ENCODE results near the gene HHAT.

HHAT gene

DNA sequence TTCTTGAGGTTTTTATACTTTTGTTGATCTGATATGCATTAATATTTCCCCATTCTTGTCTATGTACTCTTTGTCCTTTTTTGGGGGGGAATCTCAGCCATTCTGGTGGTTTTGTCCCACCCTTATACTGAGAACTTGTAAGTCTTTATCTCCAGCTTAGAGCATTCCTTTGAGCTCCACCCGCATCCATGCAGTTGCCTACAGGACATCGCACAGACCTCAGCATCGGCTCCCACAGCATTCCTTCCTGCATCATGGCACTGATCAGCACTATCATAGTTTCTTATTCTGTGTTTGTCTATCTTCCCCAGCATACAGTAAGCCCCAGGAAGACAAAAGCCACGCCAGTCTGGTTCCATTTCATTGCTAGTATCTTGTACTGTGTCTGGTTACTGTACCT, 33.0 kb downstream of the HHAT start:
- DNase-seq = no peak

DNA sequence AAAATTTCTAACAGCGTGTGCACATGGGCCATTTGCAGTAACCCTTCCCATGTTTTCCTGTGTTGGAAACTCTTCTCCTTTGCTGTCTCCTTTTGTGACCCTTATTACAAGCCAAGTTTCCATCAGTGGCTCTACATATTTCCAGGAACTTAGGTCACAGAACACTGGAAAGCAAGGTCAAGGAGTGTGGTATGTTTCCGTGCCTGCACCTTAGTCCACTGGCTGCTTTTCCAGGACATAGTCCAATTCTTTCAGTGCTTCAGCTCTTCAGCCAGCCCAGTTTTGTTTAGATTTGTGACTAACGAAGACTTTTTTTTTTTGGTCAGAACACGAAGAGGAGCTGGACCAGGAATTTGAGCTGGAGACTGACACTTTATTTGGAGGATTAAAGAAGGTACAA, 33.8 kb downstream of the HHAT start:
- DNase-seq = no peak

- no peak for DNase-seq
Measured at GRCh38 chr1:210363119-210363518, 34.4 kb downstream of the HHAT start.

- DNase-seq = no peak
Measured at GRCh38 chr1:210364479-210364878, 35.8 kb downstream of the HHAT start.

DNA sequence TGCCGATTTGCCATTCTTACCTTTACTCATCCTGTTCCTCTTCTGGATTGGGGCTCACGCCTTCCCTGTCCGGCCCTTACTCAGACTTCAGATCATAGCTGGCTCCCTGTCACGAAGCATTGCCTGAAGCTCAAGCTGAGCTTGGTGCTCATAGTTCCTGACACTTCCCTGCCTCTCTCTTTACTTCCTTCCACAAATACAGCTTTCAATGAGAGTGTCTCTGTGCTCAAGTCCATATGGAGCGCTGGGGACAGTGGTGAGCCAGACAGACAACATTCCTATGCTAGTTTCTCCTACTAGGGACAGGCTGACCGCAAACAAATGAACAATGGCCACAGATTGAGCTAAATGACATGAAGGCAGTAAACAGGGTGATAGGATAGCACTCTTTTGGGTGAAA, 38.1 kb downstream of the HHAT start:
- no peak for DNase-seq

GRCh38 chr1:210367566-210367965, 38.9 kb downstream of the HHAT start:
- no peak for DNase-seq

GRCh38 chr1:210369425-210369824, 40.7 kb downstream of the HHAT start:
- no peak for DNase-seq

GRCh38 chr1:210371916-210372315, 43.2 kb downstream of the HHAT start:
- DNase-seq = no peak

DNA sequence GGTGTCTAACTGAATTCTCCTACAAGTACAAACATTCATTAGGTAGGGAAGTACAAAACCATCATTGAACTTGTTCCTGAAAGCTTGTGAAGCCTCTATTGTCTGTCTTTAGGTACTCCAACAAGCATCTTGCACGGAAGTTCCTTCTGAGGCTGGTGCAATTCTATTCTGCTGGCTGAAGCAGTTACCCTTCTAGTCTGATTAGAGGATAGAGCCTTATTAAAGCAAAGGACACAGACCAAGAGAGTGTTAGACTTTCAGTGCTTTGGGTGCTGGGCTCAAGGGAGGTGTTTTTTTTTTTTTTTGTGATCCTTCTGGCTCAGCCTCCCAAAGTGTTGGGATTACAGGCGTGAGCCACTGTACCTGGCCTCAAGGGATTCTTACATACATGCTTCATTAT, 43.8 kb downstream of the HHAT start:
- peak; percentile 2 for DNase-seq

GRCh38 chr1:210372931-210373627, 44.4 kb downstream of the HHAT start:
- DNase-seq = peak; percentile 1

GRCh38 chr1:210373628-210373877, 44.9 kb downstream of the HHAT start:
- peak; percentile 87 for DNase-seq

- peak; percentile 37 for DNase-seq
Measured at GRCh38 chr1:210373878-210374599, 45.3 kb downstream of the HHAT start.

- DNase-seq = no peak
Measured at GRCh38 chr1:210374600-210374953, 45.9 kb downstream of the HHAT start.

- DNase-seq = no peak
Measured at GRCh38 chr1:210376836-210377372, 48.2 kb downstream of the HHAT start.

GRCh38 chr1:210377731-210378333, 49.1 kb downstream of the HHAT start:
- no peak for DNase-seq

DNA sequence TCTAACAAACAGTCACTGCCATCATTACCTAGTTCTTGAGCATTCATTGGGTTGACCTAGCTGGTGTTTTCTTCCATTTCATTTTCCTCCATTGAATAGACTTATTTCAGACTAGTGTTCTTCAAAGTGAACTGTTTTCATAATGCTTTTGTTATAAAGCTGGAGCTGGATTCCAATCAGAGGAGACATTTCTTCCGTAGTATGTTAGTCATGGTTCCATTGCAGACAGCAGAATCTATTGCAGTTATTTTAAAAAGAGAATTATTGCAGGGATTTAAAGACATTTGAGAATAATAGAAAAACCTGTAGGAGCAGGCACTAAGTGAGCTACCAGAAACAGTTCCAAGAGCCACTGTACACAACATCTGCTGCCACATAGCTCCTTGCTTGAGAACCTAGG, 50.0 kb downstream of the HHAT start:
- no peak for DNase-seq

GRCh38 chr1:210381934-210382333, 53.2 kb downstream of the HHAT start:
- DNase-seq = no peak

DNA sequence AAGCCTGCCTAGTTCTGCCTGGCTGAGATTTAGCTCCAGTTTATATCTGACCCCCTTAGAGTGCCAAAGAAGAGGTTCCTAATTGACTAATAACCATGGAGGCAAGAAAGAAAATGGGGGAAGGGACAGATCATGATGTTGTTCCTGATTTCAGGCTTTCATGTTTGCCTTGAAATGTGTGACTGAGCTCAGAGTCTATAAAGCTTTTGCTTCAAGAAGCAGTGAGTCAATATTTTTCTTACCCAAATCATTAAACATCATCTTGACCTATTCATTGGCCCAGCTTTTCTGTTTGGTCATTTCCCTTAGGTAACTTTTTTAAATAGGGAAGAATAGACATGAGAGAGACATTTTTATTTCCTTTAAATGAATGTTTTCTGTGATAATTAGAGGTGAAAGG, 55.9 kb downstream of the HHAT start:
- no peak for DNase-seq

DNA sequence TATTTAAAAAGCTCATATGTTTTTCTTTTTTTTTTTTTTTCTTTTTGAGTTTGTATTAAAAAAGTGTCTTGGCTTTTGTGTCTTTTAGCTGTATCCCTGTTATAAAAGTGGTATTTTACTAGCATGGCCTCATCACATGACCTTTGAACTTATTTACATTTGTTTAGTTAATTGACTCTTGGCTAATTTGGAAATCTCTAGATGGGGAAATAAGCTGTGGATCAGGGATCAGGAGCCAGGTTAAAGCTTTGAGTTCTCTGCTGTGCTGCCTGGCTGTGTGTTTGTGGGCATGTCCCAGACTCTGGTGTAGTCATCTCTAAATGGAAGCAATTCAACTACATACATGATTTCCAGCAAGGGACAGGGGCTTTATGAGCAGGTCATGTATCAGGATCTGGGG, 56.5 kb downstream of the HHAT start:
- no peak for DNase-seq

DNA sequence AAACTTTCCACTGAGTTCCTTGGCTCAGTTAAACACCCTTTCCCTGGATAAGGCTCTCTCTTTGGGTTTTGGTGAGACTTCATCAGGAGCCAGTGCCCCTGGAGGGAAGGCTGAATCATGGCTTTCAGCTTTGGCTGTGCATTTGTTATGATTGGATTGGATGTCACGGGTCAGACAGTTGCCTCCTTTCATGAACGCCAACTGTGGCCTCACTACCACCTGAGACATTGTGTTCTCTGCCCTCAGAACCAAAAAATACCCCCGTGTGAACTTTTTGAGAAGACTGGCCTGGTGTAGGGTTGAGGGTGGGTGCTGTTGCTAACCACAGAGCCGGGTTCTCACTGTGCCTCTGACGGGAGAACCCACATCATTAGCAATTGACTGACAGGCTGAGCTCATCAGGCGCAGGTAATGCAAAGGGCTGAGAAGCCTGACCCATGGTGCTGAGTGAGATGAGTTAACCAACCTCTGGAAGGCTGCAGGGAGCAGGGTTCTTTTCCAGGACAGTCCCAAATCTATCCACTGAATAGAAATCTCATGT, 65.6 kb downstream of the HHAT start:
- no peak for DNase-seq

- no peak for DNase-seq
Measured at GRCh38 chr1:210396541-210396940, 67.8 kb downstream of the HHAT start.

- no peak for DNase-seq
Measured at GRCh38 chr1:210397252-210397651, 68.5 kb downstream of the HHAT start.

DNA sequence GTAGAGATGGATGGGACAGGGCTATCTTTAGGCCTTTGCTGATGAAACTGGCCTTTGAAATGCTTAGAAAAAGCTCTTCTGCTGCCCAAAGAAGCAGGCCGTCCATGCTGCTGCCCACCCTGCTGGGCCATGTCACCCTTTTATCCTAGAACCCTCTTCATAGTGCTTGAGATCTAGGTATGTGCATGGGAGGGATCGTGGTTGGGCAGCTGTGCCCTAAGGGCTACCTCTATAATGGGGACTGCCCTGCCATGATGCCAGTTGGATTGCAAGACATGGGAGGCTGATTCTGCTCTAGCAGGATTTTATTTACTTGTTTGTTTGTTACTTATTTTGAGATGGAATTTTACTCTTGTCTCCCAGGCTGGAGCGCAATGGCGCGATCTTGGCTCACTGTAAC, 69.0 kb downstream of the HHAT start:
- no peak for DNase-seq

- DNase-seq = no peak
Measured at GRCh38 chr1:210398466-210398865, 69.8 kb downstream of the HHAT start.
